Thoracic aorta (tissue), 2 donors: Measurements from ENCODE around the gene KRTAP20-3. TPM values are rescaled to one million over a fixed set of nuclear protein-coding genes. Genes with fewer than 3 reads are reported as not detected.

Experiments used
- ATAC-seq: fragments of 150-250 bp; one replicate; pipeline ENCODE4 v1.8.0; 2017; ENCODE audit warnings: low read depth; ENCODE audit not compliant: insufficient number of reproducible peaks, low FRiP score
- DNase-seq: peaks from one replicate; pipeline ENCODE4 v3.0.0-alpha.2; 2020; ENCODE audit warnings: low spot score
- H3K27ac ChIP-seq, 2 donors: fragments of 200-600 bp; sonication (generic); 1 replicate in 1 of 2; 2 replicates in 1 of 2; pipeline ENCODE4 v1.5.1; 2016; ENCODE audit warnings: mild to moderate bottlenecking in 2 of 2, moderate library complexity in 2 of 2
- H3K27me3 ChIP-seq: fragments of 200-600 bp; sonication (generic); replicated peaks from 2 replicates; pipeline ENCODE4 v1.6.0; 2016; ENCODE audit warnings: mild to moderate bottlenecking; ENCODE audit not compliant: insufficient read depth
- H3K36me3 ChIP-seq: fragments of 200-600 bp; sonication (generic); one replicate; pipeline ENCODE4 v1.5.1; 2016
- H3K4me1 ChIP-seq, 2 donors: fragments of 200-600 bp; sonication (generic); 1 replicate in 1 of 2; 2 replicates in 1 of 2; pipeline versions ENCODE4 v1.5.1 to v1.6.0; 2016; ENCODE audit warnings: low read depth in 2 of 2, mild to moderate bottlenecking in 1 of 2; ENCODE audit not compliant: control insufficient read depth in 1 of 2
- H3K4me3 ChIP-seq: fragments of 200-600 bp; sonication (generic); 2 replicates; pipeline ENCODE4 v1.5.1; 2016; ENCODE audit warnings: mild to moderate bottlenecking
- H3K9me3 ChIP-seq: fragments of 200-600 bp; sonication (generic); 2 replicates; pipeline ENCODE4 v1.5.1; 2016
- CTCF ChIP-seq: fragments of 200-600 bp; sonication (generic); IDR thresholded peaks from one replicate; pipeline ENCODE4 v1.5.1; 2019; ENCODE audit warnings: antibody characterized with exemption
- total RNA-seq, 2 donors: library from RNA; depleted of rRNA; stranded (reverse); fragments of >200 nt; gene quantifications; one replicate each; pipeline versions ENCODE4 v1.1.0 to v1.2.3, GENCODE V29; 2016

The KRTAP20-3 gene
- total RNA-seq, 2 donors from 2014 or later = not detected

- no peak for DNase-seq
- H3K4me3 ChIP-seq = no peak overlapping the region
- H3K4me1 ChIP-seq = no peaks in the 10 kb centered on the region
- H3K27me3 ChIP-seq = no peaks in the 10 kb centered on the region
- H3K36me3 ChIP-seq = no peaks in the 10 kb centered on the region
- H3K9me3 ChIP-seq = no peaks in the 10 kb centered on the region
- no peak for TF ChIP-seq CTCF
- H3K27ac ChIP-seq = no peak overlapping the region
- no peak for ATAC-seq
Measured at GRCh38 chr21:30638686-30639085, 4.0 kb upstream of the KRTAP20-3 start.

DNA sequence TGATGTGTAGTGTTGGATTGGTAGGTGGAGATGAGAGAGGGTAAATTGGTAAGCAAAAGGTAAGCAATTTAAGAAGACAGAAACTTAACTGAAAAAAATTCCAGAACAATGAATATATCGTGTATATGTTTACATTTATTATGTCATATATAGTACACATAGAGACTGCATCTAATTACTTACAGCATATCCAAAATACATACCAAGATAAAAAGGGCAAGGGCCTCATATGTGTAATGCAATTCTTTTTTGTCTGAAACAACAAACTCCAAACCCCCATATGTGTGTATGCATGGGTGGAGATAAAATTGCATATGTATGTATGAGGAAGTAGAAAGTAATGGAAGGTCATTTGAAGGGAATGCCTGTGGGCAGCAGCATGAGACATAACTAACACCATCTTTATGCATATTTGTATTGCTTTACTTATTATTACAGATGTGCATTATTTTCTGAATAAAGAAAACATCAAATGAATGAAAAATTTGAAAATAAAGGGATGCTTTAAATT is 4.3 kb downstream of the KRTAP20-3 start:
- no peak overlapping the region for H3K27ac ChIP-seq
- no peaks in the 10 kb centered on the region for H3K36me3 ChIP-seq
- TF ChIP-seq CTCF = no peak
- no peaks in the 10 kb centered on the region for H3K4me1 ChIP-seq
- no peaks in the 10 kb centered on the region for H3K27me3 ChIP-seq
- ATAC-seq (no peak), DNase-seq (no peak)
- no peaks in the 10 kb centered on the region for H3K9me3 ChIP-seq
- no peak overlapping the region for H3K4me3 ChIP-seq

DNA sequence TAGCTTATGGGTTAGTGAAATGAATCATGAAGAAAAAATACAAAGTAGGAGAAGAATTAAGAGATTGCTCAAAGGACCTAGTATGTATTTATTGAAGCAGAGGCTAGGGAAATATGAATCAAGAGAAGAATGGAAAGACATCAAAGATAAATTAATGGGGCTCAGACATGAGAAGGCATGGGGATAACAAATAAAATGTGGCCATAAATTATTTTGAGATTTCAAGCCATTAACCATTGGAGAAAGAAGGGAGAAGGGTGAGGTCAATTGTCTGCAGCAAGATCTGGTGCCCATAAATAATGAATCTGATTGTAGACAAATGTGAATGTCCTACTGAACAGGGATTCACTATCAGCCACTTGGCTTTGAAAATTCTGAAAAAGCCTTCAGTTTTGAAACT is 10.2 kb downstream of the KRTAP20-3 start:
- Histone ChIP-seq H3K27ac (no peak overlapping the region), H3K36me3 (no peaks in the 10 kb centered on the region), H3K4me3 (no peak overlapping the region), H3K4me1 (no peaks in the 10 kb centered on the region), H3K27me3 (no peaks in the 10 kb centered on the region), H3K9me3 (no peaks in the 10 kb centered on the region)
- DNase-seq = no peak
- no peak for ATAC-seq
- TF ChIP-seq CTCF = no peak

GRCh38 chr21:30668776-30669175 is 26.1 kb downstream of the KRTAP20-3 start:
- Histone ChIP-seq H3K9me3 (no peaks in the 10 kb centered on the region), H3K27me3 (no peaks in the 10 kb centered on the region), H3K36me3 (no peaks in the 10 kb centered on the region), H3K4me1 (no peaks in the 10 kb centered on the region), H3K4me3 (no peak overlapping the region), H3K27ac (no peak overlapping the region)
- TF ChIP-seq CTCF = no peak
- no peak for DNase-seq
- no peak for ATAC-seq

DNA sequence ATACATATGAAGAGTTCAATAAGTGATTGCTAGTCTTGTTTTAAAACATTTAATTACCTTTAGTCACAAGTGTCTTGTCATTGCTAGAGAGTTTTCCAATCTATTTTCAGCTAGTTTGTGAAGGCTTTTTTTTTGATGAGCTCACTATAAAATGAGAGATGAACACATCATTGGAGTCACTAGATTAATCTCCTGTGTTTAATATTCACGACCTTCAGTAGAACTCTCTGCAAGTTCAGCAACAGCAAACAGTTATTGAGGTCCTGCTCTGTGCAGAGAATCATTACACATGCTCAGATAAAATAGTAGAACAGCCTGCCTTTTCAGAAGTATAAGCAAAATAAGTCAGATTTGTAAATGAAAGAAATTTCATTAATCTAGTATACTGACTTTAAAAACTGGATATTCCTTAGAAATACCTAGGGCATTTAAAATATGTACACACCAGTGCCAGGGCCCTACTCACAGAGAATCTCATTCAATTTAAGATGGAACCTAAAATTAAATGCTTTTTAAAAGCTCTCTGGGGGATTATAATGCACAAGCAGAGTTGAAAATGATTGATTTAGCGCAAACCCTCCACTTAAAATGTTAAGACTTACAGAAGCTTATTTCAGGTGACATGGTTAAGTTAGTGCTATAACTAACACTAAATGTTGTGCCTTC is 30.5 kb downstream of the KRTAP20-3 start:
- Histone ChIP-seq H3K4me3 (no peak overlapping the region), H3K27ac (no peak overlapping the region), H3K9me3 (no peaks in the 10 kb centered on the region), H3K27me3 (no peaks in the 10 kb centered on the region), H3K36me3 (no peaks in the 10 kb centered on the region), H3K4me1 (no peaks in the 10 kb centered on the region)
- no peak for DNase-seq
- TF ChIP-seq CTCF = no peak
- ATAC-seq = no peak
